SK-N-SH treated with all-trans-retinoic acid at 6 μM for 48 hours (cell line): ENCODE measurements around the gene TALDO1.

Source experiments
- ATAC-seq: fragments of 200-7000 bp; cut with Tn5 transposase; 3 replicates; pipeline ENCODE4 v1.9.1; 2020; ENCODE audit warnings: mild to moderate bottlenecking, moderate library complexity
- ARNTL ChIP-seq: fragments of 450-650 bp; formaldehyde crosslinking; IDR thresholded peaks from 2 replicates; pipeline ENCODE4 v1.5.0; 2020; ENCODE audit warnings: low read depth, mild to moderate bottlenecking, moderate library complexity, borderline replicate concordance
- BACH2 ChIP-seq: fragments of 250-450 bp; sonication (Bioruptor Pico); IDR thresholded peaks from 2 replicates; pipeline ENCODE4 v1.9.0; 2021; ENCODE audit warnings: mild to moderate bottlenecking, borderline replicate concordance
- CREB5 ChIP-seq: fragments of 250-450 bp; sonication (Bioruptor Pico); IDR thresholded peaks from 2 replicates; pipeline ENCODE4 v1.5.1; 2020; ENCODE audit warnings: low read depth, mild to moderate bottlenecking, moderate library complexity
- CSDC2 ChIP-seq: fragments of 250-450 bp; sonication (Bioruptor Pico); IDR thresholded peaks from 2 replicates; pipeline ENCODE4 v1.5.0; 2020; ENCODE audit warnings: mild to moderate bottlenecking, moderate library complexity
- ESRRG ChIP-seq: fragments of 250-450 bp; sonication (Bioruptor Pico); IDR thresholded peaks from 2 replicates; pipeline ENCODE4 v1.6.1; 2021; ENCODE audit warnings: mild to moderate bottlenecking
- OSR1 ChIP-seq: fragments of 250-450 bp; sonication (Bioruptor Pico); IDR thresholded peaks from 2 replicates; pipeline ENCODE4 v1.8.0; 2022; ENCODE audit warnings: moderate library complexity, mild to moderate bottlenecking, inconsistent platforms
- PATZ1 ChIP-seq: fragments of 250-450 bp; sonication (Bioruptor Pico); IDR thresholded peaks from 2 replicates; pipeline ENCODE4 v1.8.0; 2020; ENCODE audit warnings: mild to moderate bottlenecking, moderate library complexity, borderline replicate concordance
- POU6F1 ChIP-seq: fragments of 250-450 bp; sonication (Bioruptor Pico); IDR thresholded peaks from 2 replicates; pipeline ENCODE4 v1.8.0; 2021; ENCODE audit warnings: low read depth, mild to moderate bottlenecking, moderate library complexity, borderline replicate concordance
- PPARA ChIP-seq: fragments of 250-450 bp; sonication (Bioruptor Pico); IDR thresholded peaks from 2 replicates; pipeline ENCODE4 v1.5.0; 2020; ENCODE audit warnings: mild to moderate bottlenecking, borderline replicate concordance
- SNAI2 ChIP-seq: fragments of 250-450 bp; sonication (Bioruptor Pico); IDR thresholded peaks from 2 replicates; pipeline ENCODE4 v1.5.0; 2020; ENCODE audit warnings: mild to moderate bottlenecking, moderate library complexity
- TCF4 ChIP-seq: fragments of 250-450 bp; sonication (Bioruptor Pico); IDR thresholded peaks from 2 replicates; pipeline ENCODE4 v1.8.0; 2021; ENCODE audit warnings: mild to moderate bottlenecking, moderate library complexity, borderline replicate concordance
- TOX ChIP-seq: fragments of 250-450 bp; sonication (Bioruptor Pico); IDR thresholded peaks from 2 replicates; pipeline ENCODE4 v1.8.0; 2021; ENCODE audit warnings: mild to moderate bottlenecking, moderate library complexity, borderline replicate concordance
- TSHZ2 ChIP-seq: fragments of 250-450 bp; sonication (Bioruptor Pico); IDR thresholded peaks from 2 replicates; pipeline ENCODE4 v1.5.0; 2020; ENCODE audit warnings: mild to moderate bottlenecking, moderate library complexity
- ZC3H10 ChIP-seq: fragments of 250-450 bp; sonication (Bioruptor Pico); IDR thresholded peaks from 2 replicates; pipeline ENCODE4 v1.5.1; 2021; ENCODE audit warnings: mild to moderate bottlenecking, moderate library complexity
- ZFP3 ChIP-seq: fragments of 250-450 bp; sonication (Bioruptor Pico); IDR thresholded peaks from 2 replicates; pipeline ENCODE4 v1.5.0; 2020; ENCODE audit warnings: mild to moderate bottlenecking, moderate library complexity
- ZFP30 ChIP-seq: fragments of 450-650 bp; formaldehyde crosslinking; IDR thresholded peaks from 2 replicates; pipeline ENCODE4 v1.5.0; 2022; ENCODE audit warnings: mild to moderate bottlenecking, moderate library complexity
- ZNF565 ChIP-seq: fragments of 450-650 bp; formaldehyde crosslinking; conservative IDR thresholded peaks from 2 replicates; pipeline ENCODE4 v1.5.0; 2020; ENCODE audit warnings: low read depth, mild to moderate bottlenecking, moderate library complexity
- ZNF70 ChIP-seq: fragments of 450-650 bp; formaldehyde crosslinking; IDR thresholded peaks from 2 replicates; pipeline ENCODE4 v1.5.0; 2020; ENCODE audit warnings: mild to moderate bottlenecking, moderate library complexity
- ZNF8 ChIP-seq: fragments of 450-650 bp; formaldehyde crosslinking; IDR thresholded peaks from 2 replicates; pipeline ENCODE4 v1.5.0; 2020; ENCODE audit warnings: mild to moderate bottlenecking, moderate library complexity

TALDO1 gene

GRCh38 chr11:809287-810039 is 62.2 kb downstream of the TALDO1 start, which contains the start of gene RPLP2:
TSS of gene RPLP2 (plus strand) at chr11:809967. CDS start at chr11:810235, 268 bp downstream.
- ATAC-seq, result peak; percentile 86
- no peak for TF ChIP-seq TCF4 (CRISPR knock-in tag)
- TF ChIP-seq SNAI2, result no peak
- no peak for TF ChIP-seq PPARA (CRISPR knock-in tag)
- no peak for TF ChIP-seq POU6F1 (CRISPR knock-in tag)
- no peak for TF ChIP-seq ARNTL
- TF ChIP-seq TSHZ2, result 0 out of 2 replicates have a peak, but pooled peaks have one; percentile 41
- TF ChIP-seq ZNF8 (CRISPR knock-in tag), result no peak
- 0 out of 2 replicates have a peak, but pooled peaks have one; percentile 8 for TF ChIP-seq CSDC2 (CRISPR knock-in tag)
- TF ChIP-seq ZFP3 (CRISPR knock-in tag), result no peak

GRCh38 chr11:810040-810567 is 62.8 kb downstream of the TALDO1 start:
- TF ChIP-seq ZNF565 (CRISPR knock-in tag), result no peak
- no peak for TF ChIP-seq ZFP30
- no peak for TF ChIP-seq CSDC2 (CRISPR knock-in tag)
- TF ChIP-seq CREB5 (CRISPR knock-in tag), result no peak
- TF ChIP-seq, all 23 proteins: peak for 0
- peak; percentile 1 for ATAC-seq

- TF ChIP-seq PPARA (CRISPR knock-in tag) (no peak), ZNF70 (no peak), ZFP3 (CRISPR knock-in tag) (no peak), BACH2 (no peak), ZNF8 (CRISPR knock-in tag) (no peak), TCF4 (CRISPR knock-in tag) (no peak), ESRRG (no peak), CREB5 (CRISPR knock-in tag) (no peak), PATZ1 (no peak), TSHZ2 (no peak), CSDC2 (CRISPR knock-in tag) (no peak), ZC3H10 (CRISPR knock-in tag) (no peak), OSR1 (CRISPR knock-in tag) (no peak), POU6F1 (CRISPR knock-in tag) (no peak), TOX (CRISPR knock-in tag) (no peak), ZFP30 (no peak)
- ATAC-seq, result no peak
Measured at GRCh38 chr11:811446-812245, 64.4 kb downstream of the TALDO1 start.
